GM23338 (cell line): ENCODE results near the gene EEF2K. TPM values are rescaled to one million over a fixed set of nuclear protein-coding genes. Genes with fewer than 3 reads are reported as not detected.

Experiments used
- ATAC-seq: fragments of 200-7000 bp; cut with Tn5 transposase; 3 replicates; pipeline ENCODE4 v1.9.1; 2020
- DNase-seq: peaks from one replicate; pipeline ENCODE4 v3.0.0-alpha.2; 2015; ENCODE audit warnings: low spot score
- H2AFZ ChIP-seq: fragments of 200-600 bp; sonication (generic); 2 replicates; pipeline ENCODE4 v1.8.0; 2016; ENCODE audit warnings: antibody characterized with exemption, mild to moderate bottlenecking, moderate library complexity
- H3F3A ChIP-seq: fragments of 200-600 bp; sonication (generic); replicated peaks from 2 replicates; pipeline ENCODE4 v1.8.0; 2017; ENCODE audit warnings: antibody characterized with exemption, mixed run types, low read depth
- H3K27ac ChIP-seq: fragments of 200-600 bp; sonication (generic); 2 replicates; pipeline ENCODE4 v1.6.1; 2016; ENCODE audit warnings: low read depth
- H3K27me3 ChIP-seq: fragments of 200-600 bp; sonication (generic); 2 replicates; pipeline ENCODE4 v1.8.0; 2016; ENCODE audit warnings: mild to moderate bottlenecking, mixed run types, moderate library complexity; ENCODE audit not compliant: insufficient read depth
- H3K36me3 ChIP-seq: fragments of 200-600 bp; sonication (generic); 2 replicates; pipeline ENCODE4 v1.8.0; 2016; ENCODE audit warnings: mild to moderate bottlenecking; ENCODE audit not compliant: insufficient read depth
- H3K4me1 ChIP-seq: fragments of 200-600 bp; sonication (generic); 2 replicates; pipeline ENCODE4 v1.8.0; 2016; ENCODE audit warnings: mild to moderate bottlenecking, moderate library complexity; ENCODE audit not compliant: insufficient read depth
- H3K4me2 ChIP-seq: fragments of 200-600 bp; sonication (generic); 2 replicates; pipeline ENCODE4 v1.7.1; 2017; ENCODE audit warnings: mixed run types
- H3K4me3 ChIP-seq: fragments of 200-600 bp; sonication (generic); 2 replicates; pipeline ENCODE4 v1.6.1; 2016; ENCODE audit warnings: mixed run types
- H3K79me2 ChIP-seq: fragments of 200-600 bp; sonication (generic); replicated peaks from 2 replicates; pipeline ENCODE4 v1.8.0; 2017; ENCODE audit warnings: mild to moderate bottlenecking; ENCODE audit not compliant: insufficient read depth
- H3K9me2 ChIP-seq: fragments of 200-600 bp; sonication (generic); 2 replicates; pipeline ENCODE4 v1.8.0; 2017; ENCODE audit not compliant: insufficient read depth
- H4K20me1 ChIP-seq: fragments of 200-600 bp; sonication (generic); replicated peaks from 2 replicates; pipeline ENCODE4 v1.8.0; 2017; ENCODE audit warnings: mild to moderate bottlenecking; ENCODE audit not compliant: insufficient read depth
- H3K27ac Mint-ChIP-seq: 2 replicates; pipeline ENCODE4 v1.8.0; 2020; ENCODE audit warnings: inconsistent platforms, mild to moderate bottlenecking, moderate library complexity, mixed read lengths
- H3K27me3 Mint-ChIP-seq: 3 replicates; pipeline ENCODE4 v1.8.0; 2022; ENCODE audit warnings: low read depth, mild to moderate bottlenecking, moderate library complexity, mixed read lengths, inconsistent platforms; ENCODE audit not compliant: insufficient read depth, poor library complexity
- H3K36me3 Mint-ChIP-seq: 3 replicates; pipeline ENCODE4 v1.8.0; 2021; ENCODE audit warnings: low read depth, mild to moderate bottlenecking, inconsistent platforms, moderate library complexity, mixed read lengths
- H3K4me1 Mint-ChIP-seq: 3 replicates; pipeline ENCODE4 v1.8.0; 2020; ENCODE audit warnings: mild to moderate bottlenecking, inconsistent platforms, mixed read lengths
- H3K4me3 Mint-ChIP-seq: 3 replicates; pipeline ENCODE4 v1.8.0; 2021; ENCODE audit warnings: moderate library complexity, mild to moderate bottlenecking, inconsistent platforms, mixed read lengths
- H3K9me3 Mint-ChIP-seq: 3 replicates; pipeline ENCODE4 v1.8.0; 2020; ENCODE audit warnings: moderate library complexity, mild to moderate bottlenecking, inconsistent platforms, mixed read lengths
- CREB1 ChIP-seq: fragments of 250-450 bp; sonication (Bioruptor Pico); IDR thresholded peaks from 2 replicates; pipeline ENCODE4 v1.5.0; 2020; ENCODE audit warnings: low read depth, mild to moderate bottlenecking, moderate library complexity
- EZH2 ChIP-seq: fragments of 200-600 bp; sonication (generic); IDR thresholded peaks from one replicate; pipeline ENCODE4 v1.8.0; 2017; ENCODE audit warnings: antibody characterized with exemption, mild to moderate bottlenecking, low read depth; ENCODE audit not compliant: unreplicated experiment
- EZH2phosphoT487 ChIP-seq: fragments of 200-600 bp; sonication (generic); IDR thresholded peaks from one replicate; pipeline ENCODE4 v1.8.1; 2018; ENCODE audit warnings: antibody characterized with exemption; ENCODE audit not compliant: unreplicated experiment
- JUNB ChIP-seq: IDR thresholded peaks from one replicate; pipeline ENCODE4 v1.6.1; 2016; ENCODE audit warnings: antibody characterized with exemption; ENCODE audit not compliant: unreplicated experiment
- NANOG ChIP-seq: IDR thresholded peaks from 2 replicates; pipeline ENCODE4 v1.6.1; 2016; ENCODE audit warnings: antibody characterized with exemption, borderline replicate concordance
- POLR2AphosphoS5 ChIP-seq: IDR thresholded peaks from 2 replicates; pipeline ENCODE4 v1.6.1; 2016; ENCODE audit warnings: antibody characterized with exemption, low read depth
- REST ChIP-seq: IDR thresholded peaks from one replicate; pipeline ENCODE4 v1.6.1; 2018; ENCODE audit warnings: antibody characterized with exemption; ENCODE audit not compliant: unreplicated experiment
- STAT1 ChIP-seq: IDR thresholded peaks from one replicate; pipeline ENCODE4 v1.6.1; 2016; ENCODE audit warnings: antibody characterized with exemption; ENCODE audit not compliant: unreplicated experiment
- ZNF114 ChIP-seq: fragments of 250-450 bp; sonication (Bioruptor Pico); IDR thresholded peaks from 2 replicates; pipeline ENCODE4 v1.5.0; 2020; ENCODE audit warnings: mild to moderate bottlenecking, moderate library complexity
- ZNF331 ChIP-seq: fragments of 250-450 bp; sonication (Bioruptor Pico); IDR thresholded peaks from 2 replicates; pipeline ENCODE4 v1.5.0; 2020; ENCODE audit warnings: low read depth, mild to moderate bottlenecking, moderate library complexity
- ZNF462 ChIP-seq: fragments of 250-450 bp; sonication (Bioruptor Pico); IDR thresholded peaks from 2 replicates; pipeline ENCODE4 v1.5.0; 2020; ENCODE audit warnings: mild to moderate bottlenecking, moderate library complexity
- polyA plus RNA-seq: library from polyadenylated mRNA; unstranded; fragments of >200 nt; fragmentation: Nextera tagmentation; extraction: Ambion mirVana; gene quantifications from 2 replicates; pipeline ENCODE4 v1.2.1, GENCODE V29; 2016
- total RNA-seq: library from RNA; depleted of rRNA; stranded (reverse); fragments of >200 nt; shearing (Covaris generic); gene quantifications from 2 replicates; pipeline ENCODE4 v1.2.3, GENCODE V29; 2014
- TF ChIP-seq, protein P1 (sequence below): IDR thresholded peaks from 2 replicates; pipeline ENCODE4 v1.6.1; 2016; ENCODE audit warnings: antibody characterized with exemption
- TF ChIP-seq, protein P2 (sequence below), 2 experiments: fragments of 200-600 bp in 1 of 2; sonication (generic) in 1 of 2; conservative IDR thresholded peaks; 2 replicates each; pipeline versions ENCODE4 v1.5.1 to v1.6.1; 2016 to 2017; ENCODE audit warnings: antibody characterized with exemption in 2 of 2, low read depth in 2 of 2, mild to moderate bottlenecking in 2 of 2, moderate library complexity in 1 of 2

Gene EEF2K
- total and polyA plus RNA-seq, 2 experiments from 2014 or later, result 5.4 to 23.9 TPM

GRCh38 chr16:22213801-22214200 lies 7.7 kb downstream of the EEF2K start:
- no peak overlapping the region for H3K4me3 Mint-ChIP-seq
- H3K27ac ChIP-seq, result 0 out of 2 replicates have a peak overlapping the region, but pooled peaks have one; percentile 63
- H3F3A ChIP-seq, result no peaks in the 10 kb centered on the region
- no peak for ATAC-seq
- H3K4me3 ChIP-seq, result no peak overlapping the region
- H3K27me3 ChIP-seq, result no peaks in the 10 kb centered on the region
- H3K27ac Mint-ChIP-seq, result no peak overlapping the region; the same call in 1 of the 2 replicates
- no peaks in the 10 kb centered on the region; the same call in 2 of the 3 replicates for H3K4me1 Mint-ChIP-seq
- no peak for DNase-seq
- H3K36me3 Mint-ChIP-seq, result peaks cover 47% of the 10 kb centered on the region
- no peak overlapping the region for H2AFZ ChIP-seq
- no peaks in the 10 kb centered on the region for H3K36me3 ChIP-seq
- H3K9me2 ChIP-seq, result no peaks in the 10 kb centered on the region
- TF ChIP-seq ZNF462 (CRISPR knock-in tag) (no peak), CREB1 (CRISPR knock-in tag) (no peak), NANOG (no peak), EZH2 (no peak), JUNB (no peak), POLR2AphosphoS5 (no peak), EZH2phosphoT487 (no peak), STAT1 (no peak), ZNF331 (CRISPR knock-in tag) (no peak), ZNF114 (CRISPR knock-in tag) (no peak), REST (no peak)
- TF ChIP-seq, protein P1, sequence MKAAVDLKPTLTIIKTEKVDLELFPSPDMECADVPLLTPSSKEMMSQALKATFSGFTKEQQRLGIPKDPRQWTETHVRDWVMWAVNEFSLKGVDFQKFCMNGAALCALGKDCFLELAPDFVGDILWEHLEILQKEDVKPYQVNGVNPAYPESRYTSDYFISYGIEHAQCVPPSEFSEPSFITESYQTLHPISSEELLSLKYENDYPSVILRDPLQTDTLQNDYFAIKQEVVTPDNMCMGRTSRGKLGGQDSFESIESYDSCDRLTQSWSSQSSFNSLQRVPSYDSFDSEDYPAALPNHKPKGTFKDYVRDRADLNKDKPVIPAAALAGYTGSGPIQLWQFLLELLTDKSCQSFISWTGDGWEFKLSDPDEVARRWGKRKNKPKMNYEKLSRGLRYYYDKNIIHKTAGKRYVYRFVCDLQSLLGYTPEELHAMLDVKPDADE, result no peak
- TF ChIP-seq, protein P2, sequence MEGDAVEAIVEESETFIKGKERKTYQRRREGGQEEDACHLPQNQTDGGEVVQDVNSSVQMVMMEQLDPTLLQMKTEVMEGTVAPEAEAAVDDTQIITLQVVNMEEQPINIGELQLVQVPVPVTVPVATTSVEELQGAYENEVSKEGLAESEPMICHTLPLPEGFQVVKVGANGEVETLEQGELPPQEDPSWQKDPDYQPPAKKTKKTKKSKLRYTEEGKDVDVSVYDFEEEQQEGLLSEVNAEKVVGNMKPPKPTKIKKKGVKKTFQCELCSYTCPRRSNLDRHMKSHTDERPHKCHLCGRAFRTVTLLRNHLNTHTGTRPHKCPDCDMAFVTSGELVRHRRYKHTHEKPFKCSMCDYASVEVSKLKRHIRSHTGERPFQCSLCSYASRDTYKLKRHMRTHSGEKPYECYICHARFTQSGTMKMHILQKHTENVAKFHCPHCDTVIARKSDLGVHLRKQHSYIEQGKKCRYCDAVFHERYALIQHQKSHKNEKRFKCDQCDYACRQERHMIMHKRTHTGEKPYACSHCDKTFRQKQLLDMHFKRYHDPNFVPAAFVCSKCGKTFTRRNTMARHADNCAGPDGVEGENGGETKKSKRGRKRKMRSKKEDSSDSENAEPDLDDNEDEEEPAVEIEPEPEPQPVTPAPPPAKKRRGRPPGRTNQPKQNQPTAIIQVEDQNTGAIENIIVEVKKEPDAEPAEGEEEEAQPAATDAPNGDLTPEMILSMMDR (conservative IDR thresholded peaks at IDR 0.05; ENCODE audit: low read depth in 2 of 2), result no peak
- peaks cover 66% of the 10 kb centered on the region for H3K79me2 ChIP-seq
- H3K4me2 ChIP-seq, result no peak overlapping the region
- 0 out of 2 replicates have a peak, but pooled peaks cover 4% of the 10 kb centered on the region for H4K20me1 ChIP-seq
- H3K27me3 Mint-ChIP-seq, result peaks cover 14% of the 10 kb centered on the region
- peaks cover 4% of the 10 kb centered on the region; the same call in 1 of the 3 replicates for H3K9me3 Mint-ChIP-seq
- peaks cover 1% of the 10 kb centered on the region; the same call in 1 of the 2 replicates for H3K4me1 ChIP-seq
